Breast epithelium (tissue), 4 donors: ENCODE results near the gene MMS19. TPM values are rescaled to one million over a fixed set of nuclear protein-coding genes. Genes with fewer than 3 reads are reported as not detected.

Experiments
- DNase-seq, 2 donors: peaks; one replicate each; pipeline ENCODE4 v3.0.0-alpha.2; 2019; ENCODE audit warnings: low spot score in 2 of 2
- H3K27ac ChIP-seq, 2 donors: fragments of 200-600 bp; sonication (generic) in 1 of 2; one replicate each; pipeline ENCODE4 v1.5.1; 2016 to 2019; ENCODE audit warnings: mild to moderate bottlenecking in 1 of 2
- H3K27me3 ChIP-seq, 2 donors: fragments of 200-600 bp; sonication (generic) in 1 of 2; one replicate each; pipeline versions ENCODE4 v1.5.1 to v1.6.0; 2017 to 2019; ENCODE audit warnings: control low read depth in 1 of 2, mild to moderate bottlenecking in 1 of 2
- H3K36me3 ChIP-seq: fragments of 200-600 bp; one replicate; pipeline ENCODE4 v1.5.1; 2019
- H3K4me1 ChIP-seq, 2 donors: fragments of 200-600 bp; sonication (generic); one replicate each; pipeline ENCODE4 v1.5.1; 2016 to 2019; ENCODE audit warnings: control low read depth in 1 of 2
- H3K4me3 ChIP-seq, 3 donors: fragments of 200-600 bp; sonication (generic); 1 replicate in 2 of 3; 2 replicates in 1 of 3; pipeline ENCODE4 v1.5.1; 2016 to 2019; ENCODE audit warnings: mild to moderate bottlenecking in 3 of 3, moderate library complexity in 2 of 3
- H3K9me3 ChIP-seq, 2 donors: fragments of 200-600 bp; sonication (generic) in 1 of 2; one replicate each; pipeline ENCODE4 v1.5.1; 2016 to 2019; ENCODE audit warnings: control low read depth in 1 of 2
- CTCF ChIP-seq, 3 donors: fragments of 450-650 bp; IDR thresholded peaks; one replicate each; pipeline ENCODE4 v1.5.1; 2016 to 2017; ENCODE audit warnings: antibody characterized with exemption in 3 of 3, mild to moderate bottlenecking in 3 of 3, moderate library complexity in 3 of 3
- POLR2A ChIP-seq: fragments of 450-650 bp; IDR thresholded peaks from one replicate; pipeline ENCODE4 v1.6.1; 2016; ENCODE audit warnings: antibody characterized with exemption, mild to moderate bottlenecking, moderate library complexity
- POLR2AphosphoS5 ChIP-seq, 3 donors: sonication (generic); formaldehyde crosslinking; IDR thresholded peaks; one replicate each; pipeline ENCODE4 v1.6.1; 2017; ENCODE audit warnings: antibody characterized with exemption in 3 of 3
- intact Hi-C: fragments of 100-400 bp; cut with DNase I; formaldehyde crosslinking; loops from one replicate; pipeline ENCODE4 v1.15.1; 2023; ENCODE audit warnings: low total_unique reads
- total RNA-seq, 3 donors: library from RNA; depleted of rRNA; stranded (reverse); fragments of >200 nt; gene quantifications; one replicate each; pipeline ENCODE4 v1.1.0, GENCODE V29; 2016

MMS19 gene
- total RNA-seq, 3 donors from 2014 or later, result 73.0 to 109 (median 78.7) TPM

DNA sequence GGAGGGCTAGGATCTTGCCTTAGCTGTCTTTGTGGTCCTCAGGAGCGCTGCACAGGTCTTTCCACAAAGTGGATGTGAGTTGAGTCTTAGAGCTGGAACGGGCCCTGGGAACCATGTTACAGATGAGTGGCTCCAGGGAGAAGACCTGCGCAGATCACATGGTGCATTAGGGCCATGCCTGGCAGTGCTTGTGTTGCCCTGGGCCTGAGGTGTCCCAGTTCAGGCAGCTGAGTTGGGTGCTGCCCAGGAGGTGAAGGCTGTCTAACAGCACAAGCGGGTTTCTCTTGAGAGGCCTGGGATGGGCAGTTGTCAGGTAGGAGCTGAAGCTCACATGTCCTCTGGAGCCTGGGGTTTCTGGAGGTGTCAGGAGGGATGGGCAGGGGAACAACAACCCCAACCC lies 40.6 kb upstream of the MMS19 start:
- DNase-seq, result peak; percentile 75 to 77
- peak overlapping the region; percentile 83 to 95 for H3K27ac ChIP-seq
- no peak for TF ChIP-seq POLR2A
- no peak for TF ChIP-seq POLR2AphosphoS5 (IDR thresholded peaks at IDR 0.05)
- no peak for TF ChIP-seq CTCF (IDR thresholded peaks at IDR 0.05)
- H3K27me3 ChIP-seq, result no peaks in the 10 kb centered on the region
- intact Hi-C loops, result no loop called here
- peaks cover 14 to 23% of the 10 kb centered on the region in 2 donors for H3K4me1 ChIP-seq
- no peaks in the 10 kb centered on the region for H3K9me3 ChIP-seq
- H3K36me3 ChIP-seq, result no peaks in the 10 kb centered on the region
- no peak overlapping the region for H3K4me3 ChIP-seq

DNA sequence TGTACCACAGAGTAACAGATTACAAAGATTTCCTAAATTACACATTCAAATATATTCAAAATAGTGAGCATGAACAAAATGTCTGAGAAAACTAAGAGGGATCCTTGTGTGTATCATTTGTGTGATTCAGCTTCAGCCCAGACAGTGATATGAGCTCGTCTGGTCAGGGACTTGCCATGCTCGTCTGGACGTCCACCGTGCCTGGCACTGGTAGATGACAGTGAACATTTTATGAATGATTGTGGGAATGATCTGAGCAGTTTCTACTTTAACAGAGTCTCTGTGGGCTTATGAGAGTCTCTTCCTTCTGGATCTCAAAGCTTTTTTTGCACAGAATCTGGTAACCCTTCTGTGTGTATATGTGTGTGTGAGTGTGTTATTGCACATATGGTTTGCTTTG lies 40.2 kb upstream of the MMS19 start:
- Histone ChIP-seq H3K27me3 (no peaks in the 10 kb centered on the region), H3K4me3 (no peak overlapping the region), H3K27ac (peak overlapping the region; percentile 83 to 95), H3K4me1 (peaks cover 12 to 23% of the 10 kb centered on the region in 2 donors), H3K36me3 (no peaks in the 10 kb centered on the region), H3K9me3 (no peaks in the 10 kb centered on the region)
- DNase-seq, result no peak
- intact Hi-C loops, result no loop called here
- TF ChIP-seq POLR2A, result no peak
- no peak for TF ChIP-seq POLR2AphosphoS5 (IDR thresholded peaks at IDR 0.05)
- no peak for TF ChIP-seq CTCF (IDR thresholded peaks at IDR 0.05)

GRCh38 chr10:97537186-97537869 lies 39.1 kb upstream of the MMS19 start:
- Histone ChIP-seq H3K4me1 (peaks cover 1 to 16% of the 10 kb centered on the region in 2 donors), H3K27me3 (no peaks in the 10 kb centered on the region)
- intact Hi-C loops, result no loop called here

DNA sequence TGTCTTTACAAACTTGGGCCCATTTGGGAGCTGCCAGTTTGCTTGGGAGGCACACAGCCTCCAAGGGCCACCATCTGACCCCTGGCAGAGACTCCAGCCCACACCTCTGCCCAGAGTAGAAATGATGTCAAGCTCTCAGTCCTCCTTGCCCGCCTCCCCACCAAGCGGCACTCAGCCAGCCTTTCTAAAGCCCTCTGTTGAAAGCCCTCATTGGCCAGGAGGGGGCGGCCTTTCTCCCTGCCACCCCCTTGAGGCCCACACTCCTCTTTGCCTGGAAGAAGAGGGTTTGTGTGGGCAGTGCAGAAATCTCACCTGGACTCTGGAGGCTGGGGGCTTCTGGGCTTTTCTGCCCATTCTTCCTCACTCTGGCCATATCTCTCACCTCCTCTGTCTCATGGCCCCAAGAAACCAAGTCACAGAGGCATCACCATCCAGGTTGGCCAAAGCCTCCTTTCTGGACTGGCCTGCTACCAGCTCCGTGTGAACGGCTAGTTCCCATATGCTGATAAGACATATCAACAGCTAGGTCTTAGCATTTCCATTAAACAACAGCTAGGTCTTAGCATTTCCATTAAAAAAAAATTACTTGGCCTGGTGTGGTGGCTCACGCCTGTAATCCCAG lies 36.6 kb upstream of the MMS19 start:
- H3K27me3 ChIP-seq, result no peaks in the 10 kb centered on the region

More at GRCh38 chr10:97537186-97537869, 39.1 kb upstream of the MMS19 start:
- Histone ChIP-seq H3K36me3 (no peaks in the 10 kb centered on the region), H3K4me3 (no peak overlapping the region), H3K27ac (no peak overlapping the region), H3K9me3 (no peaks in the 10 kb centered on the region)
- no peak for TF ChIP-seq POLR2A
- no peak for TF ChIP-seq POLR2AphosphoS5 (IDR thresholded peaks at IDR 0.05)
- TF ChIP-seq CTCF (IDR thresholded peaks at IDR 0.05), result no peak
- no peak for DNase-seq

More for the DNA sequence above, 36.6 kb upstream of the MMS19 start:
- intact Hi-C loops, result no loop called here
- TF ChIP-seq CTCF (IDR thresholded peaks at IDR 0.05) (no peak), POLR2AphosphoS5 (IDR thresholded peaks at IDR 0.05) (no peak), POLR2A (no peak)
- Histone ChIP-seq H3K36me3 (no peaks in the 10 kb centered on the region), H3K27ac (no peak overlapping the region), H3K9me3 (no peaks in the 10 kb centered on the region), H3K4me3 (no peak overlapping the region), H3K4me1 (peaks cover 0 to 6% of the 10 kb centered on the region in 2 donors)
- no peak for DNase-seq
